Upper lobe of right lung (tissue), 1 donor: ENCODE results near the gene TGFBR3. TPM values are rescaled to one million over a fixed set of nuclear protein-coding genes. Genes with fewer than 3 reads are reported as not detected.

ENCODE experiments used
- ATAC-seq: fragments of 200-7000 bp; cut with Tn5 transposase; one replicate; pipeline ENCODE4 v1.9.1; 2020; ENCODE audit warnings: mild to moderate bottlenecking, moderate library complexity
- DNase-seq: peaks from one replicate; pipeline ENCODE4 v3.0.0-alpha.2; 2020
- H3K27ac ChIP-seq: fragments of 200-600 bp; one replicate; pipeline ENCODE4 v1.8.0; 2022
- H3K27me3 ChIP-seq: fragments of 200-600 bp; one replicate; pipeline ENCODE4 v1.8.0; 2022; ENCODE audit warnings: mild to moderate bottlenecking
- H3K36me3 ChIP-seq: fragments of 200-600 bp; one replicate; pipeline ENCODE4 v1.8.0; 2022
- H3K4me1 ChIP-seq: fragments of 200-600 bp; one replicate; pipeline ENCODE4 v1.8.0; 2022
- H3K4me3 ChIP-seq: fragments of 200-600 bp; one replicate; pipeline ENCODE4 v1.8.0; 2022; ENCODE audit warnings: mild to moderate bottlenecking
- H3K9me3 ChIP-seq: fragments of 200-600 bp; one replicate; pipeline ENCODE4 v1.8.0; 2022
- CTCF ChIP-seq: fragments of 200-600 bp; IDR thresholded peaks from one replicate; pipeline ENCODE4 v1.8.0; 2022; ENCODE audit warnings: antibody characterized with exemption
- intact Hi-C: fragments of 100-400 bp; cut with DNase I; formaldehyde crosslinking; loops from one replicate; pipeline ENCODE4 v1.11.0; 2022
- total RNA-seq: library from RNA; stranded (reverse); fragmentation: NEBNext Ultra II Directional; extraction: Animal tissue kit (Norgen Biotek cat#: 25700); gene quantifications from one replicate; pipeline ENCODE4 v1.2.1, GENCODE V29; 2021
- donor health status: DM: no; HTN: yes; CAD: no; lungs with severe emphysema.

TGFBR3 gene
- total RNA-seq, 1 donor from 2014 or later = 55.9 TPM

GRCh38 chr1:91724231-91724630 is 161.7 kb downstream of the TGFBR3 start:
- H3K9me3 ChIP-seq = no peaks in the 10 kb centered on the region
- no peak for ATAC-seq
- peaks cover 21% of the 10 kb centered on the region for H3K36me3 ChIP-seq
- no peak overlapping the region for H3K27ac ChIP-seq
- H3K4me3 ChIP-seq = no peak overlapping the region
- DNase-seq = no peak
- H3K4me1 ChIP-seq = peaks cover 16% of the 10 kb centered on the region
- H3K27me3 ChIP-seq = no peaks in the 10 kb centered on the region
- TF ChIP-seq CTCF = no peak
- intact Hi-C loops = no loop called here

- Histone ChIP-seq H3K36me3 (peaks cover 47% of the 10 kb centered on the region), H3K27ac (no peak overlapping the region), H3K27me3 (no peaks in the 10 kb centered on the region), H3K4me3 (no peak overlapping the region), H3K4me1 (peaks cover 1% of the 10 kb centered on the region), H3K9me3 (no peaks in the 10 kb centered on the region)
- ATAC-seq = no peak
- no peak for TF ChIP-seq CTCF
- intact Hi-C loops = no loop called here
- DNase-seq = no peak
Measured at GRCh38 chr1:91720044-91720443, 165.9 kb downstream of the TGFBR3 start.

GRCh38 chr1:91718877-91719276 is 167.1 kb downstream of the TGFBR3 start:
- no peak for ATAC-seq
- no peaks in the 10 kb centered on the region for H3K4me1 ChIP-seq
- intact Hi-C loops = no loop called here
- H3K4me3 ChIP-seq = no peak overlapping the region
- H3K9me3 ChIP-seq = no peaks in the 10 kb centered on the region
- TF ChIP-seq CTCF = no peak
- no peaks in the 10 kb centered on the region for H3K27me3 ChIP-seq
- no peak overlapping the region for H3K27ac ChIP-seq
- H3K36me3 ChIP-seq = peaks cover 50% of the 10 kb centered on the region
- no peak for DNase-seq

GRCh38 chr1:91718368-91718767 is 167.6 kb downstream of the TGFBR3 start:
- no peak for DNase-seq
- intact Hi-C loops = no loop called here
- Histone ChIP-seq H3K27me3 (no peaks in the 10 kb centered on the region), H3K4me3 (no peak overlapping the region), H3K36me3 (peaks cover 50% of the 10 kb centered on the region), H3K27ac (no peak overlapping the region), H3K9me3 (no peaks in the 10 kb centered on the region), H3K4me1 (peaks cover 5% of the 10 kb centered on the region)
- TF ChIP-seq CTCF = no peak
- ATAC-seq = no peak

- H3K27ac ChIP-seq = no peak overlapping the region
- ATAC-seq (no peak), DNase-seq (no peak)
- H3K27me3 ChIP-seq = no peaks in the 10 kb centered on the region
- peaks cover 50% of the 10 kb centered on the region for H3K36me3 ChIP-seq
- H3K4me1 ChIP-seq = peaks cover 10% of the 10 kb centered on the region
- no peak overlapping the region for H3K4me3 ChIP-seq
- no peaks in the 10 kb centered on the region for H3K9me3 ChIP-seq
- intact Hi-C loops = no loop called here
- TF ChIP-seq CTCF = no peak
Measured at GRCh38 chr1:91717839-91718238, 168.1 kb downstream of the TGFBR3 start.

- intact Hi-C loops = no loop called here
- peaks cover 12% of the 10 kb centered on the region for H3K4me1 ChIP-seq
- H3K27me3 ChIP-seq = no peaks in the 10 kb centered on the region
- H3K27ac ChIP-seq = no peak overlapping the region
- peaks cover 55% of the 10 kb centered on the region for H3K36me3 ChIP-seq
- no peak for TF ChIP-seq CTCF
- H3K4me3 ChIP-seq = no peak overlapping the region
- no peaks in the 10 kb centered on the region for H3K9me3 ChIP-seq
- DNase-seq (no peak), ATAC-seq (no peak)
Measured at GRCh38 chr1:91716339-91716738, 169.6 kb downstream of the TGFBR3 start.
